Measurements from ENCODE around the gene PRDM16. TPM values are rescaled to one million over a fixed set of nuclear protein-coding genes. Genes with fewer than 3 reads are reported as not detected.

The PRDM16 gene
- total and polyA plus RNA-seq, 2 of the 8 experiments (the other 6 are each of a cell fraction or from before 2014, with no cell fraction given) = 0.39 to 0.43 TPM

GRCh38 chr1:3312898-3313575 lies 244.0 kb downstream of the PRDM16 start:
- Histone ChIP-seq H3K79me2 (ENCODE audit: control insufficient read depth in 1 of 2, insufficient read depth in 2 of 2, low read length in 2 of 2) (no peaks in the 10 kb centered on the region), H3K79me1 (ENCODE audit: low read depth, low read length) (no peaks in the 10 kb centered on the region), H3K9me3 (ENCODE audit: insufficient read depth in 2 of 2, low read depth in 1 of 2, low read length in 1 of 2) (no peaks in the 10 kb centered on the region), H3K14ac (ENCODE audit: insufficient read length) (no peak overlapping the region), H3K23ac (ENCODE audit: insufficient read length) (no peak overlapping the region), H2BK20ac (ENCODE audit: low read length) (peak overlapping the region; percentile 40), H4K20me1 (replicated peaks in 1 of 2; ENCODE audit: control insufficient read depth in 1 of 2, insufficient read depth in 2 of 2, low read length in 2 of 2) (peaks cover 0 to 3% of the 10 kb centered on the region in 2 experiments), H3K36me3 (ENCODE audit: control insufficient read depth in 2 of 4, insufficient read depth in 4 of 4, low read length in 3 of 4) (no peaks in the 10 kb centered on the region), H2AFZ (ENCODE audit: low read length) (peak overlapping the region; percentile 45; the same call in 1 of the 2 replicates), H2BK120ac (replicated peaks; ENCODE audit: low read depth, low read length) (no peak overlapping the region), H3K4ac (replicated peaks; ENCODE audit: insufficient read length, low read depth, low read length) (no peak overlapping the region), H2BK15ac (ENCODE audit: low read length) (peak overlapping the region; percentile 19; the same call in 1 of the 2 replicates), H3K27ac (ENCODE audit: low read depth, low read length) (no peak overlapping the region), H3K9ac (replicated peaks in 1 of 4; ENCODE audit: extremely low read depth in 1 of 4, low read depth in 3 of 4, low read length in 3 of 4) (no peak overlapping the region), H3K56ac (replicated peaks; ENCODE audit: insufficient read length, low read depth, low read length) (no peak overlapping the region), H2AK5ac (ENCODE audit: low read depth, low read length) (peak overlapping the region; percentile 11; the same call in 1 of the 2 replicates), H2BK5ac (ENCODE audit: low read depth, low read length) (peak overlapping the region; percentile 73; the same call in 1 of the 2 replicates), H3K18ac (ENCODE audit: extremely low read depth, low read length) (peak overlapping the region; percentile 1; the same call in 1 of the 2 replicates), H4K91ac (replicated peaks; ENCODE audit: insufficient read length, low read length) (peak overlapping the region; percentile 44), H3K23me2 (ENCODE audit: low read depth, low read length) (no peaks in the 10 kb centered on the region), H3K4me1 (replicated peaks in 1 of 4; ENCODE audit: control insufficient read depth in 3 of 4, insufficient read depth in 4 of 4, low read length in 3 of 4) (peaks cover 5 to 25% (median 15%) of the 10 kb centered on the region in 4 experiments), H4K8ac (ENCODE audit: extremely low read depth, insufficient read depth, low read length) (peak overlapping the region; percentile 83), H4K5ac (ENCODE audit: insufficient read length, low read depth, low read length) (no peak overlapping the region), H2BK12ac (ENCODE audit: low read depth, low read length) (peak overlapping the region; percentile 60), H3K4me2 (ENCODE audit: insufficient read depth in 1 of 2, low read depth in 2 of 2, low read length in 2 of 2) (peak overlapping the region; percentile 0 to 4; a peak in 2 of 4 replicates), H3K27me3 (replicated peaks in 1 of 4; ENCODE audit: control insufficient read depth in 3 of 4, extremely low read depth in 1 of 4, insufficient read depth in 3 of 4, low read length in 3 of 4) (peaks cover 0 to 41% (median 25%) of the 10 kb centered on the region in 4 experiments; a peak in 4 of 7 replicates), H3K4me3 (ENCODE audit: extremely low read depth in 1 of 4, insufficient read depth in 2 of 4, low read depth in 3 of 4, low read length in 4 of 4) (peak overlapping the region in 1 of 4 experiments; percentile 16; a peak in 1 of 8 replicates)
- DNase-seq (ENCODE audit: low read depth in 1 of 2, low spot score in 2 of 2) (peak in 1 of 2 experiments; percentile 59), FAIRE-seq (no peak)
- POLR2A ChIA-PET (ENCODE audit: partially characterized antibody) = no interaction called here
- 51% methylated on average over 38 of the region's 38 CpGs; no CpG with 5 or more reads in 1 of the 2 experiments for WGBS, 2 experiments (ENCODE audit: extremely low coverage in 1 of 2, insufficient coverage in 1 of 2, insufficient read length in 1 of 2, insufficient replicate concordance in 2 of 2, low coverage in 1 of 2, low lambda C conversion rate in 2 of 2, missing lambda C conversion rate in 1 of 2)
- CTCF ChIA-PET (ENCODE audit: partially characterized antibody) = interaction anchor here (1.1 kb wide), 1 partner anchor 74 kb away, joined by 3 read pairs; no protein-coding TSS in a partner anchor
- TF ChIP-seq GABPA (IDR thresholded peaks at IDR 0.05; ENCODE audit: borderline replicate concordance, insufficient read depth, low read length) (no peak), KDM4A (IDR thresholded peaks at IDR 0.05; ENCODE audit: low read depth, low read length, severe bottlenecking) (peak; percentile 21), JUND (IDR thresholded peaks at IDR 0.05; ENCODE audit: low read length) (peak; percentile 82; the same call in 1 of the 2 replicates), MAX (IDR thresholded peaks at IDR 0.05) (0 out of 2 replicates have a peak, but pooled peaks have one; percentile 6), FOSL1 (IDR thresholded peaks at IDR 0.05; ENCODE audit: insufficient read depth, low read depth, low read length) (no peak), TCF12 (IDR thresholded peaks at IDR 0.05; ENCODE audit: low read depth, low read length) (no peak), CREB1 (IDR thresholded peaks at IDR 0.05) (peak; percentile 38; the same call in 1 of the 2 replicates), SP1 (IDR thresholded peaks at IDR 0.05; ENCODE audit: low read depth, low read length) (no peak), BACH1 (IDR thresholded peaks at IDR 0.05; ENCODE audit: low read length) (peak; percentile 71), SAP30 (IDR thresholded peaks at IDR 0.05; ENCODE audit: insufficient read depth, insufficient replicate concordance, low read length) (no peak)
- TF ChIP-seq, protein P1, sequence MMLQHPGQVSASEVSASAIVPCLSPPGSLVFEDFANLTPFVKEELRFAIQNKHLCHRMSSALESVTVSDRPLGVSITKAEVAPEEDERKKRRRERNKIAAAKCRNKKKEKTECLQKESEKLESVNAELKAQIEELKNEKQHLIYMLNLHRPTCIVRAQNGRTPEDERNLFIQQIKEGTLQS (IDR thresholded peaks at IDR 0.05; ENCODE audit: insufficient read depth, low read depth, low read length) = 0 out of 2 replicates have a peak, but pooled peaks have one; percentile 20

Measured in H1 (cell line).